SJCRH30 (cell line): ENCODE measurements around the gene INSL3. TPM values are rescaled to one million over a fixed set of nuclear protein-coding genes. Genes with fewer than 3 reads are reported as not detected.

ENCODE experiments used
- DNase-seq, 2 experiments: peaks; one replicate each; pipeline ENCODE4 v3.0.0-alpha.2; 2015 to 2020
- H3K27ac ChIP-seq: fragments of 250-450 bp; sonication (Bioruptor Pico); 2 replicates; pipeline ENCODE4 v1.5.1; 2020; ENCODE audit warnings: mild to moderate bottlenecking, moderate library complexity
- H3K27me3 ChIP-seq: fragments of 250-450 bp; sonication (Bioruptor Pico); 2 replicates; pipeline ENCODE4 v1.5.1; 2020; ENCODE audit warnings: mild to moderate bottlenecking, moderate library complexity
- H3K36me3 ChIP-seq: fragments of 250-450 bp; sonication (Bioruptor Pico); 2 replicates; pipeline ENCODE4 v1.5.1; 2020; ENCODE audit warnings: mild to moderate bottlenecking, moderate library complexity
- H3K4me1 ChIP-seq: fragments of 250-450 bp; sonication (Bioruptor Pico); 2 replicates; pipeline ENCODE4 v1.5.1; 2020; ENCODE audit warnings: mild to moderate bottlenecking, moderate library complexity
- H3K4me3 ChIP-seq: fragments of 250-450 bp; sonication (Bioruptor Pico); 2 replicates; pipeline ENCODE4 v1.5.1; 2020; ENCODE audit warnings: mild to moderate bottlenecking, moderate library complexity
- H3K9me3 ChIP-seq: fragments of 250-450 bp; sonication (Bioruptor Pico); replicated peaks from 2 replicates; pipeline ENCODE4 v1.5.1; 2020; ENCODE audit warnings: mild to moderate bottlenecking, moderate library complexity
- total RNA-seq: library from RNA; depleted of rRNA; stranded (reverse); fragments of >200 nt; shearing (Covaris generic); gene quantifications from 2 replicates; pipeline ENCODE4 v1.2.3, GENCODE V29; 2014; rRNA removed

INSL3 gene, protein sequence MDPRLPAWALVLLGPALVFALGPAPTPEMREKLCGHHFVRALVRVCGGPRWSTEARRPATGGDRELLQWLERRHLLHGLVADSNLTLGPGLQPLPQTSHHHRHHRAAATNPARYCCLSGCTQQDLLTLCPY
- total RNA-seq, result not detected in 2 replicates

GRCh38 chr19:17821190-17821589, at the start of gene INSL3:
Gene INSL3, minus strand, starts transcription at chr19:17821519. Its CDS starts 13 bp downstream, at chr19:17821506.
- Histone ChIP-seq H3K27me3 (peaks cover 7% of the 10 kb centered on the region; the same call in 1 of the 2 replicates), H3K9me3 (no peaks in the 10 kb centered on the region), H3K4me1 (no peaks in the 10 kb centered on the region), H3K36me3 (no peaks in the 10 kb centered on the region), H3K4me3 (no peak within 1 kb of the TSS), H3K27ac (no peak within 1 kb of the TSS)
- no peak for DNase-seq

- Histone ChIP-seq H3K4me3 (no peak overlapping the region), H3K27me3 (peaks cover 14% of the 10 kb centered on the region; the same call in 1 of the 2 replicates), H3K27ac (no peak overlapping the region), H3K4me1 (no peaks in the 10 kb centered on the region), H3K36me3 (peaks cover 12% of the 10 kb centered on the region), H3K9me3 (no peaks in the 10 kb centered on the region)
- no peak for DNase-seq
Observed at GRCh38 chr19:17869114-17869608, 47.8 kb upstream of the INSL3 start.

DNA sequence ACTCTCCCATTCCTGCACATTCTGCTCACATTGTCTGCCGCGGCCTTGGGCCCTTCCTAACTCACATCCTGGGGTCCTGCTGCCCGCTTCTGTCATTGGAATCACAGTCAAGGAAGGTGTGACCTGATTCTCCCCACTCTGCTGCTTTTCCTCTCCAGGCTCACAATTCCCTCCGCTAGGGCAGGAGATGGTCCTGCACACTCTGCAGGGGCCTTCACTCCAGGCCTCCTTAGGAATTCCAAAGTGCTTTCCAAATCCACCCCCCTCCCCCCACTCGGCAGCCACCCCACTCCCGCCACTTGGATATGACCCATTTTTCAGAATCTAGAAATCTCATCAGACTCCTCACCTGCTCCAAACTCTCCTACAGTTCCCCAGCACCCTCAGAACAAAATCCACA, 47.4 kb upstream of the INSL3 start:
- H3K36me3 ChIP-seq, result peaks cover 17% of the 10 kb centered on the region
- H3K27ac ChIP-seq, result no peak overlapping the region
- no peak overlapping the region for H3K4me3 ChIP-seq
- H3K4me1 ChIP-seq, result no peaks in the 10 kb centered on the region
- H3K27me3 ChIP-seq, result peaks cover 14% of the 10 kb centered on the region; the same call in 1 of the 2 replicates
- no peaks in the 10 kb centered on the region for H3K9me3 ChIP-seq
- no peak for DNase-seq

GRCh38 chr19:17866964-17867486, 45.7 kb upstream of the INSL3 start:
- no peaks in the 10 kb centered on the region; the same call in 1 of the 2 replicates for H3K4me1 ChIP-seq
- no peak overlapping the region for H3K27ac ChIP-seq
- no peaks in the 10 kb centered on the region for H3K9me3 ChIP-seq

GRCh38 chr19:17866312-17866963, 45.1 kb upstream of the INSL3 start:
- Histone ChIP-seq H3K27me3 (peaks cover 5% of the 10 kb centered on the region; the same call in 1 of the 2 replicates), H3K36me3 (peaks cover 39% of the 10 kb centered on the region), H3K9me3 (no peaks in the 10 kb centered on the region), H3K27ac (no peak overlapping the region), H3K4me3 (no peak overlapping the region), H3K4me1 (peaks cover 1% of the 10 kb centered on the region; the same call in 1 of the 2 replicates)
- peak in 1 of 2 experiments; percentile 42 for DNase-seq

More at GRCh38 chr19:17866964-17867486, 45.7 kb upstream of the INSL3 start:
- Histone ChIP-seq H3K36me3 (peaks cover 33% of the 10 kb centered on the region), H3K4me3 (no peak overlapping the region), H3K27me3 (peaks cover 11% of the 10 kb centered on the region; the same call in 1 of the 2 replicates)
- DNase-seq, result no peak

DNA sequence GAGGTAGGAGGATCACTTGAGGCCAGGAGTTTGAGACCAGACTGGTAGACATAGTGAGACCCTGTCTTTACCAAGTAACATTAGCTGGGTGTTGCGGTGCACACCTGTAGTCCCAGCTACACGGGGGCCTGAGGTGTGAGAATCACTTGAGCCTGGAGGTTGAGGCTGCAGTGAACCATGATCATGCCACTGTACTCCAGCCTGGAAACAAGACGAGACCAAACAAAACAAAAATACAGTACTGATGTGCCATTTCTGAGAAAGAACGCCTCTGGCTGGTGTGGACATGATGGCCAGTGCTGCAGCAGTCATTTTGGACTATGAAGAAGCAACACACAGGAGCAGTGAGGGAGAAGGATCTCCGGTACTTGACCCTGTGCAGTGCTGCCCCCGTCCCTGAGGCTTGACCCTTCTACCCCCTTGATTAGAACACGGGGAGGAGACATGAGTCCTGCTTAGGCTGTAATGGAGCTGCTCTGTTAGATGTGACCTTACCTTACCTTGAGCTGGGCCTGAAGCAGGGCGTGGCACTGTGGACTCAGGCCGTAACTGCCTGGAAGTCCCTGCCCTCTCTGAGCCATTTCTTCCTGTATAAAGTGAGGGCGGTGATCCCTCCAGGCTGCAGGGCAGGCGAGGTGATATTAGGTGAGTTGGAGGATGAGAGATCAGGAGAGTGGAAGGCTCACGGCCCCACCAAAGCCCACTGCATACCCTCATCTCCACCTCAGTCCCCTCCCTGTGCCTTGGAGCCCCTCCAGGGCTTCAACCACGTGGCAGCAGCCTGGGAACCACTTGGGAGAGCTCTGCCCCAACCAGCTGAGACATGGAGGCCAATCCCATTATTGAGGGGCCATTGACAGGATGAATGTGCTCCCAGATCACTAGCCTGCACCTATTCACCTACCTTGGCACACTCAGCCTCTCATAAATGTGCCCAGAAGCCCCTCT, 44.3 kb upstream of the INSL3 start:
- Histone ChIP-seq H3K27me3 (no peaks in the 10 kb centered on the region), H3K27ac (no peak overlapping the region), H3K4me3 (no peak overlapping the region), H3K9me3 (no peaks in the 10 kb centered on the region), H3K4me1 (peaks cover 6% of the 10 kb centered on the region; the same call in 1 of the 2 replicates), H3K36me3 (peaks cover 47% of the 10 kb centered on the region)
- peak in 1 of 2 experiments; percentile 53 for DNase-seq

DNA sequence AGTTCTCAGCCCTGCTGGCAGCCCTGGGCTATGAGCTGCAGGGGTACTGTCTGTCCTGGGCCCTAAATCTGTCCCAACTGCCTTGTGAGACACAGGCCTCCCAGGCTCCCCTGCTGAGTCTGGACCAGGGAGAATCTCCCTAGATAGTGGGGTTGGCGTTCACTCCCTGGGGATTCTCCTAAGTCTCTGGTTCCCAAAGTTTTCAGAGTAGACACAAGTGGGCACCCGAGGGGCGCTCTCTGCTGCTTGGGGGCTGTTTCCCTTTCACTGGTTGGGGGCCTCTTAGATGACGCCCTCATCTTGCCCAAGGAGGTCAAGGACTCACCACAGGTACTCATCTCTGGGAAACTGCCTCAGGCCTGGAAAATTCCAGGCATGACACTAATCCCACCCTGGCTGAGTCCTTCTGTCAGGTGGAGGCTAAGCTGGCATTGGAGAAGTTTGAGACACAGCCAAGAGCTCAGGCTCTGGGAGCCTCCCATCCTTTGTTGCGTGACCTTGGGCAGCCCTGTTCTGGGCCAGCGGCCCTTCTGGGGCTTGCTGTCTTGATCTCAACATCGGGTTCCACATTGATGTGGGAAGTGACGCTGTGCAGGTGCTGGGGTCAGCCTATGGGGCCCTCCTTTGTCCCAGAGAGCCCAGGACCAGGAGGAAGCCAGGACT, 42.3 kb upstream of the INSL3 start:
- Histone ChIP-seq H3K36me3 (peaks cover 52% of the 10 kb centered on the region), H3K9me3 (no peaks in the 10 kb centered on the region), H3K27me3 (no peaks in the 10 kb centered on the region), H3K4me3 (no peak overlapping the region), H3K27ac (no peak overlapping the region), H3K4me1 (peaks cover 6% of the 10 kb centered on the region; the same call in 1 of the 2 replicates)
- peak in 1 of 2 experiments; percentile 49 for DNase-seq

DNA sequence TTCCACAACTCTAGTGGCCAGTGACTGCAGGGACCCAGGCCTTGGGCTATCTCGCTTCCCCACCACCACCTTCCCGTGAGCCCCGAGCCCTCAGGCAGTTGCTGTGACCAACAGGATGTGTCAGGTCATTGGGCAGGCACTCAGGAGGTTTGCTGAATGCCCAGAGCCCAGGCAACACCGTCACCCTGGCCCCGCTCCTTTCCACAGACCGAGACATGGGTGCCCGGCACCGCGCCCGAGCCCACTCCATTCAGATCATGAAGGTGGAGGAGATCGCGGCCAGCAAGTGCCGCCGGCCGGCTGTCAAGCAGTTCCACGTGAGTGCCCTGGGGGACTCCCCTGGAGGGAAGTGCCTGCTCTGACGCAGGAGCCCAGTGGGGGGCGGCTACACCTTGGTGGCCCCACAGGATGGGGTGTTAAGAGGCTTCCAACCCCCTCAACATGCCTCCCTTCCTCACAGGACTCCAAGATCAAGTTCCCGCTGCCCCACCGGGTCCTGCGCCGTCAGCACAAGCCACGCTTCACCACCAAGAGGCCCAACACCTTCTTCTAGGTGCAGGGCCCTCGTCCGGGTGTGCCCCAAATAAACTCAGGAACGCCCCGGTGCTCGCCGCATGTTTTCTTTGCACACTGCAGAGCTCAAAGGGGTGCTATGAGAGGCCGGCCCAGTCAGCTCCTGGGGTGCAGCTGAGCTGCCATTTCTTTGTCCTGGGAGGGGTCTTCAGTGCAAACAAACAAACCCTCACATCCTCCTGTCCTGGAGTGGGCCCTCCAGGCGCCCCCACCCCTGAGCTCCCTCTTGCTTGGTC, 41.6 kb upstream of the INSL3 start:
- no peaks in the 10 kb centered on the region for H3K27me3 ChIP-seq
- DNase-seq, result no peak
- no peak overlapping the region for H3K4me3 ChIP-seq
- peaks cover 6% of the 10 kb centered on the region; the same call in 1 of the 2 replicates for H3K4me1 ChIP-seq
- no peak overlapping the region for H3K27ac ChIP-seq
- H3K9me3 ChIP-seq, result no peaks in the 10 kb centered on the region
- peaks cover 52% of the 10 kb centered on the region for H3K36me3 ChIP-seq

DNA sequence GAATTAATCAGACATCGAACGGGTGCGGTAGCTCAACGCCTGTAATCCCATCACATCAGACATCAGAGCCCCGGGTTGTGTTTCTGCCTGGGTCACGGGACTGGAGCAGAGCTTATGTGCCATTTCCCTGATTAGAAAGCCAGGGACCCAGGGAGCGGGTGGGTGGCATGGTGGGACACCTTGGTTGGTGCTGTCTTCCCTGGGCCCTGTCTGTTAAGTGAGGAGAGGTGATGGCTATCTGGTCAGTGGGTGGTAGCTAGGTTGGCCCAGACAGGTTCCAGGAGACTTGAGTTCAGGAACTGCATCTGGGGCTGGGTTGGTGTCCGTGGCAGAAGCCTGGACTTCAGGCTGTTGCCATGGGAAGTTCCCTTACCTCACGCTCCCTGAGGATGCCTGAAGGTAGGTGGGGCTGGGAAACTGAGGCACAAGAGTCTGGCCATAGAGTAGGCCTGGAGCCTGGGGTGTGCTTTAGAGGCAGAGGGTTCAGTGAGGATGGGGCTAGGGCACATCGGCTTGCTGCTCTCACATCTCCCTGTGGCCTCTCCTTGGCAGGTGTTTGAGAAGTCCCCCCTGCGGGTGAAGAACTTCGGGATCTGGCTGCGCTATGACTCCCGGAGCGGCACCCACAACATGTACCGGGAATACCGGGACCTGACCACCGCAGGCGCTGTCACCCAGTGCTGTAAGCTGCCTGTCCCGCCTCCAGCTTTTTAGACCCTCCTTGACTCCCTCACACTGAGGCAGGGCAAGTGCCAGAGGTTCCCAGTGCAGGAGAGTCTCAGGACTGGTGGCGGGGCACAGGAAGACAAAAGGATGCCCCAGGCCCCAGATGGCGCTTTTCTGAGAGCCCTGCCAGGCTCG, 40.5 kb upstream of the INSL3 start:
- DNase-seq, result no peak
- Histone ChIP-seq H3K27me3 (no peaks in the 10 kb centered on the region), H3K27ac (no peak overlapping the region), H3K4me1 (peaks cover 6% of the 10 kb centered on the region; the same call in 1 of the 2 replicates), H3K36me3 (peaks cover 52% of the 10 kb centered on the region), H3K4me3 (peak overlapping the region; percentile 94), H3K9me3 (no peaks in the 10 kb centered on the region)

DNA sequence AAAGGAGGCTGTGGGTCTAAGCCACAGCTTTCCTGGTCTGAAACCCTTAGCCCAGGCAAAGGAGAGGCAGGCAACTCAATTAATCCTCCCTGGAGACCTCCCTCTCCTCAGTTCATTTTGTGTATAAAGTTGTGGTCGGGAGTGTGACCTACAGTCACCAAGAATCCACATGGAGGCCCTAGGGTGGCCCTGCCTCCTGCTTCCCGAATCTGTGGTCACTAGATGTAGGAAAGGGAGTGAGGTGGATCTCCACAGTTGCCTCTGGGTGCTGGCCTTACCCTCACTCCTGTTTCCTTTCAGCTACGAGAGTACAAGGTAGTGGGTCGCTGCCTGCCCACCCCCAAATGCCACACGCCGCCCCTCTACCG, 39.7 kb upstream of the INSL3 start:
- H3K27ac ChIP-seq, result peak overlapping the region; percentile 91
- H3K9me3 ChIP-seq, result no peaks in the 10 kb centered on the region
- no peaks in the 10 kb centered on the region for H3K27me3 ChIP-seq
- H3K36me3 ChIP-seq, result peaks cover 52% of the 10 kb centered on the region
- DNase-seq, result no peak
- H3K4me3 ChIP-seq, result peak overlapping the region; percentile 94
- peaks cover 6% of the 10 kb centered on the region; the same call in 1 of the 2 replicates for H3K4me1 ChIP-seq

DNA sequence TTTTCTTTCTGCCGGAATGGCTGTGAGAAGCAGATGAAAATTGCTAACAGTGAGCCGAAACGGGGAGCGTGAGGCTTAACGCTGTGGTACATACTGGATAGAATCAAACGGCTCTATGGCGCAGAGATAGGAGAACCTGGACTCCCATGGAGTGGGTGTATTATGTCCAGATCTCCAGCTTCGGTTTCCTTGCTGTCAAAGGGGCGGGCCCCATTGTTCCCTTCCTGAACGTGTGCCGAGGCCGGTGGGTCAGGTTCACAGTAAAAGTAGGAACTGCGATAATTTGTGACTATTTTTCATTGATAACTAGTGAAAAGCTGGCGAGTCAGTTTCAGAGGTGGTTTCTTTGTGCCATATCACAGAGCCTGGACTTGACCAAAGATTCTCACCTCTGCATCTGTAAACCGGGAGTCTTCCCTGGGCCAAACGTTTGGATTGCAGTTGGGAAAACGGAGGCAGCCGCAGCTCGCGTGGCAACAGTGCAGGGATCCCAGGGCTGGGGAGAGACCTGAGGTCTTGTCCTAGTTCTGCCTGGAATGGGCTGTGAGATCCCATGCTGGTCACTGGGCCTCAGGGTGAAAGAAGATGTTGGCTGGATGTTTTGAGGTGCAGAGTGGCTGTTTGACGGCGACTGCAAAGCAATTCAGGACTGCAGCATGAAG, 39.1 kb upstream of the INSL3 start:
- H3K4me1 ChIP-seq, result peaks cover 6% of the 10 kb centered on the region; the same call in 1 of the 2 replicates
- DNase-seq, result no peak
- peaks cover 52% of the 10 kb centered on the region for H3K36me3 ChIP-seq
- H3K9me3 ChIP-seq, result no peaks in the 10 kb centered on the region
- no peaks in the 10 kb centered on the region for H3K27me3 ChIP-seq
- peak overlapping the region; percentile 94 for H3K4me3 ChIP-seq
- H3K27ac ChIP-seq, result peak overlapping the region; percentile 91
